Measurements from ENCODE around the gene BRD3OS.

DNA sequence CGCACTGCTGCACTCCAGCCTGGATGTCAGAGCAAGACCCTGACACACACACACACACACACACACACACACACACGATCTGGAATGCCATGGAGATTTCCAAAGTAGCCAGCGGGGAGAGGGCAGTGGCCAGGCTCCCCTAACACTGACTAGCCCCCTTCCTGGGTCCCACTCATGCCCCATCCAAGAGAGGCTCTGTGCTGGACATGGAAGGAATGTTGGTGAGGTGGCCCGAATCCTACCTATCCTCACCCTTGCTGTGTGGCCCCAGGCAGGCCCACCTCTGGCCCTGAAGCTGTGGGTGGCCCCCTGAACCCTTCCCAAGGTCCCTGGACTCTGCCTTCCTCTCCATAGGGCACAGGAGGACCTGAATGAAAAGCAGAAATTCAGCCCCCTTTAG is 35.3 kb downstream of the BRD3OS start:
- TF ChIP-seq POLR2A (IDR thresholded peaks at IDR 0.05; ENCODE audit: extremely low read depth, insufficient read length), result no peak
- TF ChIP-seq, protein P1, sequence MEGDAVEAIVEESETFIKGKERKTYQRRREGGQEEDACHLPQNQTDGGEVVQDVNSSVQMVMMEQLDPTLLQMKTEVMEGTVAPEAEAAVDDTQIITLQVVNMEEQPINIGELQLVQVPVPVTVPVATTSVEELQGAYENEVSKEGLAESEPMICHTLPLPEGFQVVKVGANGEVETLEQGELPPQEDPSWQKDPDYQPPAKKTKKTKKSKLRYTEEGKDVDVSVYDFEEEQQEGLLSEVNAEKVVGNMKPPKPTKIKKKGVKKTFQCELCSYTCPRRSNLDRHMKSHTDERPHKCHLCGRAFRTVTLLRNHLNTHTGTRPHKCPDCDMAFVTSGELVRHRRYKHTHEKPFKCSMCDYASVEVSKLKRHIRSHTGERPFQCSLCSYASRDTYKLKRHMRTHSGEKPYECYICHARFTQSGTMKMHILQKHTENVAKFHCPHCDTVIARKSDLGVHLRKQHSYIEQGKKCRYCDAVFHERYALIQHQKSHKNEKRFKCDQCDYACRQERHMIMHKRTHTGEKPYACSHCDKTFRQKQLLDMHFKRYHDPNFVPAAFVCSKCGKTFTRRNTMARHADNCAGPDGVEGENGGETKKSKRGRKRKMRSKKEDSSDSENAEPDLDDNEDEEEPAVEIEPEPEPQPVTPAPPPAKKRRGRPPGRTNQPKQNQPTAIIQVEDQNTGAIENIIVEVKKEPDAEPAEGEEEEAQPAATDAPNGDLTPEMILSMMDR (IDR thresholded peaks at IDR 0.05; ENCODE audit: low read depth, low read length), result no peak
